Measurements from ENCODE around the gene SH3BP5.

SH3BP5 gene

GRCh38 chr3:15253023-15253697, 79.2 kb downstream of the SH3BP5 start:
- no peak for DNase-seq (ENCODE audit: low read depth in 2 of 2)

DNA sequence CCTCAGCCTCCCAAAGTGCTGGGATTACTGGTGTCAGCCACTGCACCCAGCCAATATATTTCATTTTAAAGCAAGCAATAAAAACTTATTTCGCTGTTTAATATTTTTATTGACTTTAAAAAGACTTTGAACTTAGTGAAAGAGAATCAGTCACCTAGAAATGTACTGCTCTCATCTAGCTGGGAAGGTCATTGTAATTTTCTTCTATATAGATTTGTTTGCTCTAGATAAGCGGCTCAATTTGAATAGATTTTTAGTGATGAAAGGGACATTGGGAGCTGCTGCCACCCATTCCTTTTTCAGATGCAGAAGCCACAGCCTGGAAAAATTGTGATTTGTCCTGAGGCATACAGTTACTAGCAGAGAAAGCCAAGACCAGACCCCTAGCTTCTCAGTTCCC, 86.2 kb downstream of the SH3BP5 start:
- no peak for DNase-seq (ENCODE audit: low read depth in 2 of 2)

DNA sequence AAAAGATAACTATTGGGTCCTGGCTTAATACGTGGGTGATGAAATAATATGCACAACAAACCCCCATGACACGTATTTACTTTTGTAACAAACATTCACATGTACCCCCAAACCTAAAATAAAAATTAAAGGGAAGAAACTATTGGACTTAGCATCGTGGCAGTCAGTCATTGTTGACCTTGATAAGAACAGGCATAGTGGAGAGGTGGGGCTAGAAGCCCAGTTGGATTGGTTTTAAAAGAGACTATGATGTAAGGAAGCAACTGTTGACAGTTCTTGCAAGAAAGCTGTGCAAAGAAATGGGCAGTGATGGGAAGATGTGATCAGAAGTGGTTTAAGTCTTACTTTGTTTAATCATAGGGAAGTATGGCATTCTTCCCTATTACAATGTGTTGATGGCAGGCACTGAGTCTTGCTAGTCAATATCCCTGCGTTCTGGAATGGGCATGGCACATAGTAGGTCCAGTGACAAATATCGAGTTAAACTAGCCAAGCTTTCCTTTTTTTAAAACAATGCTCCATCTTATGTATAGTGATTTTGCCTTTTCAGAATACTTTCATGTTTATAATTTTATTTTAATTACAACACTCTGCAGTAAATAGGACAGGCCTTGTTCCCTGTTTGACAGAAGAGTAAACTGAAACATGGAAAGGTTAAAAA, 88.4 kb downstream of the SH3BP5 start:
- DNase-seq (ENCODE audit: low read depth in 2 of 2): no peak

GRCh38 chr3:15241341-15241740, 91.0 kb downstream of the SH3BP5 start:
- peak in 1 of 2 donors; percentile 12 for DNase-seq (ENCODE audit: low read depth in 2 of 2)

- no peak for DNase-seq (ENCODE audit: low read depth in 2 of 2)
Measured at GRCh38 chr3:15229262-15229661, 103.1 kb downstream of the SH3BP5 start.

- DNase-seq (ENCODE audit: low read depth in 2 of 2): no peak
Measured at GRCh38 chr3:15228147-15228546, 104.2 kb downstream of the SH3BP5 start.

GRCh38 chr3:15223685-15224572, 108.5 kb downstream of the SH3BP5 start:
- no peak for DNase-seq (ENCODE audit: low read depth in 2 of 2)

- DNase-seq (ENCODE audit: low read depth in 2 of 2): no peak
Measured at GRCh38 chr3:15221574-15222217, 110.7 kb downstream of the SH3BP5 start.

GRCh38 chr3:15220661-15221060, 111.7 kb downstream of the SH3BP5 start:
- DNase-seq (ENCODE audit: low read depth in 2 of 2): no peak

- DNase-seq (ENCODE audit: low read depth in 2 of 2): no peak
Measured at GRCh38 chr3:15220056-15220455, 112.3 kb downstream of the SH3BP5 start.

DNA sequence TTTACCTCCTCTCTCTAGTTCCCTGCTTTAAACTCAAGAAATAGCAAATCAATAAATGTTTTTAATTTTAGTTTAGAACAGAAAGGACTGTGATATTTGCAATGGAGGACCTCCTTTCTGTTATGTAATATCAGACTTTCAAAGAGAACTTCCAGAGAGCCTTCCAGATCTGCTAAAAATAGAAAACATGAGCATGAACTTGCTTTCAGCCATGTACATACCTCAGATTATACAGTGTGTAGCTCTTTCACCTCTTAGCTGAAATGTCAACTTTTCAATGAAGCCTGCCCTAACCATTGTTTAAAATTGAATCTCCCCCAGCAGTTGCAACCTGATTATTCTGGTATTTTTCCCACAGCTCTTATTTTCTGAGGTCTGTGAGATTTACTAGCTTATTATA, 113.7 kb downstream of the SH3BP5 start:
- DNase-seq (ENCODE audit: low read depth in 2 of 2): no peak

DNA sequence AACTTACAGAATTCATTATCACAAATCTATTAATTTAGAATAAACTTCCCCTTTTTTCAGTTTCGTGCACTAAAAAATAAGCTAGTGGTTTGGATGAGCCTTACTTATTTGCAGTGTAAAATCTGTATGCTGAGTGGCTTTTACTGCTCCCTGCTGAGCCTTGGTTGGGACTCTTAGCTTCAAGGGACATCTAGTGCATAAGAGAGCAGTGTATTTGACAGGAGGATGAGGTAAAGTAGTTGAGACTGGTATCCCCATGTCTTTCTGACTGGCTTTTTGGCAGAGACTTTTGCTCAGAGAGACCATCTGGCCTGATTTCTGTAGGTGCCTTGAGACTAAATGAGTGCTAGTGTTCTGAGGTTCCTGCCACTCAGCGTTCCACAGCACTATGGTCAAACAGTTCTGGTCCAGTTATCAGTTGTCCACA, 114.5 kb downstream of the SH3BP5 start:
- DNase-seq (ENCODE audit: low read depth in 2 of 2): no peak

DNA sequence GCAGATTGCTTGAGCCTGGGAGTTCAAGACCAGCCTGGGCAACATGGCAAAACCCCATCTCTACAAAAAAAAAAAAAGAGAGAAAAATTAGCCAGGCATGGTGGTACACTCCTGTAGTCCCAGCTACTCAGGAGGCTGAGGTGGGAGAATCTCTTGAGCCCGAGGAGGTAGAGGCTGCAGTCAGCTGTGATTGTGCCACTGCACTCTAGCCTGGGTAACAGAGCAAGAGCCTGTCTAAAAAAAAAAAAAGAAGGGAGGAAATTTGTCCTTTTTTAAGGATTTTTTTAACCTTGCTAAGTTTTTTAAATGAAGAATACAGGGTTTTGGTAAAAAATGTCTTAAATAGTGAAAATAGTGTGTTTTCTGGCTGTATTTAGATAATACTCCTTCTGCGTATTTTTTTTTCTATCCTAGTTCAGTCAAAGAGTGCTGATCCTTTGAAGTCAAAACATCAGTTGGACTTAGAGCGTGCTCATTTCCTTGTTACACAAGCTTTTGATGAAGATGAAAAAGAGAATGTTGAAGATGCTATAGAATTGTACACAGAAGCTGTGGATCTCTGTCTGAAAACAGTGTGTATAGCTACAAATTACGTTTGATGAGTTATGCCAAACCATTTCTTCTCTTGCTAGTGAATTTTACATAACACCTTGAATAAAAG, 115.2 kb downstream of the SH3BP5 start:
- DNase-seq (ENCODE audit: low read depth in 2 of 2): no peak

GRCh38 chr3:15216501-15216900, 115.9 kb downstream of the SH3BP5 start:
- DNase-seq (ENCODE audit: low read depth in 2 of 2): no peak

GRCh38 chr3:15215996-15216395, 116.4 kb downstream of the SH3BP5 start:
- no peak for DNase-seq (ENCODE audit: low read depth in 2 of 2)

DNA sequence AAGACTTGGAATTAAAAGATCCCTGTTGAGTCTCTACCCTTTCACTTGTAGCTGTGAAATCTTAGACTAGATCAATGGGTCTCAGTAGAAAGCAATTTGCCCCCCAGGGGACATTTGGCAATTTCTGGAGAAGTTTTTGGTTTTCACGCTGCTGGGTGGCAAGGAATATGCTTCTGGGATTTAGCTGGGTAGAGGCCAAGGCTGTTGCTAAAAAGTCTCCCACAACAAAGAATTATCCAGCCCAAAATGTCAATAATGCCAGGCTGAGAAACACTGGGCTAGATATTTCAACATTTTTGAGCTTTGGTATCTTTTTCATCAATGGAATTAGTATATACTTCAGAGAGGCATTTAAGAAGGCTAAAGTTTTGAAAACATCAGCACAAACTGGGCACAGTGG, 117.6 kb downstream of the SH3BP5 start:
- no peak for DNase-seq (ENCODE audit: low read depth in 2 of 2)

- DNase-seq (ENCODE audit: low read depth in 2 of 2): no peak
Measured at GRCh38 chr3:15211937-15212336, 120.4 kb downstream of the SH3BP5 start.

DNA sequence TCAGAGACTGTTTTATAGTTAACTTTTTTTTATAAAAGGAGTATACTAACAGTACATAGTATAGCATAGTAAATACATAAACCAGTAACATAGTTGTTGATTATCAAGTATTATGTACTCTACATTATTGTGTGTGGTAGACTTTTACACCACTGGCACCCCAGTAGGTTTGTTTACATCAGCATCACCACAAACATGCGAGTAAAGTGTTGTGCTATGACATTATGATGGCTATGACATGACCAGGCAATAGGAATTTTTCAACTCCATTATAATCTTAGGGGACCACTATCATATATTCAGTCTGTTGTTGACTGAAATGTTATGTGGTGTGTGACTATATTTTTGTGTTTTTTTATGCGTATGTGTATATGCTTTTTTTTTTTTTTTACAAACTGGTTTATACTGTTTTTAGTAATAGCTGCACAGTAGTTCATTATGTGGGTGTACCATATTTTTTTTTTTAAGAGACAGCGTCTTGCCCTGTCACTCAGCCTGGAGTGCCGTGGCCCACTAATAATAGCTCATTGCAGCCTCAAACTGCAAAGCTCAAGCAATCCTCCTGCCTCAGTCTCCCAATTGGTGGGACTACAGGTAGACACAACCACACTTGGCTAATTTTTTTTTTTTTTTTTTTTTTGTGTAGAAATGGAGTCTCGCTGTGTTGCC, 124.4 kb downstream of the SH3BP5 start:
- DNase-seq (ENCODE audit: low read depth in 2 of 2): no peak

DNA sequence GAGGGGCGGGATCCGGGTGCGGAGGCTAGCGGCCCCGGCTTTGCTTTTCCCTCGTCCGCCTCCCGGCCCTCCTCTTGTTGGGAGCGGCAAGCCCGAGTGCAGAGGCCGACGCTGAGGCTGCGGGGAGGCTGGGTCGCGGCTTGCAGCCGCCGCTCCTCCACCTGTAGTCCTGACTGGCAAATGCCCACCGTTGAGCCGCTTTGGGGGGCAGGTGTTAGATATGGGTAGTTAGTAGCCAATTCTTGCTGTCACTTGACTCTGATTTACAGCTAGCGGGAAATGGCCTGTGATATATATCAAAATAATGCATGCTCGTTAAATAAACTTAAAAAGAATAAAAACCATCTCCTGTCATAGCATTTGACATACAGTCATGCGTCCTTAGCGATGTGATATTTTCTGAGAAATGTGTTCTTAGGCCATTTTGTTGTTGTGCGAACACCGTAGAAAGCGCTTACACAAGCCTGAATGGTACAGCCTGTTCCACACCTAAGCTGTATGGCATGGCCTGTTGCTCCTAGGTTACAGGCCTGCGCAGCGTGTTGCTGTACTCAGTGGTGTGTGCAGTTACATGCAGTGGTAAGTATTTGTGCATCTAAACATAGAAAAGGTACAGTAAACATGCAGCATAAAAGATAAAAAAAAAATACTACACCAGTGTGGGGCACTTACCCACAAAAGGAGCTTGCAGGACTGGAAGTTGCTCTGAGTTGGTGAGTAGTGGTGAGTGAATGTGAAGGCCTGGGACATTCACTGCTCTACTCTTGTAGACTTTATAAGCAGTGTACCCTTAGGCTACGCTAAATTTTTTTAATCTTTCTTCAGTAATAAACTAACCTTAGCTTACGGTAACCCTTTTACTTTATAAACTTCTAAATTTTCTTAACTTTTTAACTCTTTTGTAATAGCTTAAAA, 125.5 kb downstream of the SH3BP5 start:
- no peak for DNase-seq (ENCODE audit: low read depth in 2 of 2)

Measured in stimulated activated CD8-positive, alpha-beta memory T cell treated with anti-CD3 and anti-CD28 coated beads, Interleukin-15, amount 100 ng/mL, for 48 hours (primary cell).